NCI-H82 (cell line): ENCODE measurements around the gene PSG1.
"Not testable (repeated sequence)": the region's sequence is repeated elsewhere in the genome, so short reads cannot be mapped to it uniquely, and the experiment has no call there.

ENCODE experiments used
- DNase-seq: peaks from one replicate; lab custom pipeline; 2025; lab: John Stamatoyannopoulos, UW

The PSG1 gene

GRCh38 chr19:42821306-42821977 lies 58.1 kb downstream of the PSG1 start:
- not testable (repeated sequence) for DNase-seq

- not testable (repeated sequence) for DNase-seq
Measured at GRCh38 chr19:42819960-42820650, 59.4 kb downstream of the PSG1 start.

- DNase-seq: peak; percentile 4
Measured at GRCh38 chr19:42816894-42817293, 62.6 kb downstream of the PSG1 start.
